ENCODE measurements around the gene PAK3.

- TF ChIP-seq EZH2phosphoT487 (IDR thresholded peaks at IDR 0.05; ENCODE audit: low read depth, severe bottlenecking, unreplicated experiment) (no peak), CTCF (IDR thresholded peaks at IDR 0.05; ENCODE audit: poor library complexity) (no peak)
Measured at GRCh38 chrX:111268506-111268905, 172.5 kb downstream of the PAK3 start.
